HepG2 (cell line): ENCODE data around the gene TAF6. TPM values are rescaled to one million over a fixed set of nuclear protein-coding genes. Genes with fewer than 3 reads are reported as not detected.

Source experiments
- ADNP ChIP-seq: sonication (generic); formaldehyde crosslinking; IDR thresholded peaks from 2 replicates; pipeline ENCODE4 v1.4.0; 2020; ENCODE audit warnings: missing genetic modification reagents
- DNMT3B ChIP-seq: conservative IDR thresholded peaks from 2 replicates; pipeline ENCODE4 v1.6.1; 2016; ENCODE audit warnings: missing biosample characterization, control low read depth
- EZH2 ChIP-seq: conservative IDR thresholded peaks from 2 replicates; pipeline ENCODE4 v1.6.1; 2012; ENCODE audit warnings: mild to moderate bottlenecking, low read depth, low read length, moderate library complexity
- FOXA1 ChIP-seq, 2 experiments: fragments of 450-650 bp in 1 of 2; sonication (generic) in 1 of 2; formaldehyde crosslinking in 1 of 2; IDR thresholded peaks; 2 replicates each; pipeline versions ENCODE4 v1.4.0 to v1.6.1; 2016 to 2020; ENCODE audit warnings: missing genetic modification reagents in 1 of 2
- ISL2 ChIP-seq: sonication (generic); formaldehyde crosslinking; IDR thresholded peaks from 2 replicates; pipeline ENCODE4 v1.5.0; 2020; ENCODE audit warnings: missing genetic modification reagents
- MEF2D ChIP-seq: sonication (generic); formaldehyde crosslinking; IDR thresholded peaks from 2 replicates; pipeline ENCODE4 v1.5.1; 2020; ENCODE audit warnings: mild to moderate bottlenecking, missing genetic modification reagents
- RBFOX2 ChIP-seq: fragments of 200-400 bp; formaldehyde crosslinking; IDR thresholded peaks from 2 replicates; pipeline ENCODE4 v1.6.1; 2017; ENCODE audit warnings: low read depth, mild to moderate bottlenecking, low read length
- RBM39 ChIP-seq: fragments of 200-400 bp; formaldehyde crosslinking; IDR thresholded peaks from one replicate; pipeline ENCODE4 v1.6.1; 2018; ENCODE audit warnings: antibody characterized with exemption, mild to moderate bottlenecking, low read depth, low read length; ENCODE audit not compliant: poor library complexity, severe bottlenecking
- SMAD1 ChIP-seq: sonication (generic); formaldehyde crosslinking; IDR thresholded peaks from 2 replicates; pipeline ENCODE4 v1.4.0; 2020; ENCODE audit warnings: missing genetic modification reagents, low read depth, mild to moderate bottlenecking, borderline replicate concordance
- SUZ12 ChIP-seq: fragments of 150-350 bp; IDR thresholded peaks from 2 replicates; pipeline ENCODE4 v1.6.1; 2014; ENCODE audit warnings: low read depth, low read length
- ZNF232 ChIP-seq: sonication (generic); formaldehyde crosslinking; IDR thresholded peaks from 2 replicates; pipeline ENCODE4 v1.4.0; 2020; ENCODE audit warnings: missing genetic modification reagents, borderline replicate concordance
- ZNF333 ChIP-seq: sonication (generic); formaldehyde crosslinking; IDR thresholded peaks from 2 replicates; pipeline ENCODE4 v1.4.0; 2020; ENCODE audit warnings: mild to moderate bottlenecking, missing genetic modification reagents, borderline replicate concordance
- ZNF337 ChIP-seq: sonication (generic); formaldehyde crosslinking; IDR thresholded peaks from 2 replicates; pipeline ENCODE4 v1.5.1; 2020; ENCODE audit warnings: missing genetic modification reagents, low read depth, mild to moderate bottlenecking, borderline replicate concordance
- ZNF432 ChIP-seq: sonication (generic); formaldehyde crosslinking; IDR thresholded peaks from 2 replicates; pipeline ENCODE4 v1.5.0; 2020; ENCODE audit warnings: missing genetic modification reagents, mild to moderate bottlenecking, borderline replicate concordance
- ZNF616 ChIP-seq: sonication (generic); formaldehyde crosslinking; IDR thresholded peaks from 2 replicates; pipeline ENCODE4 v1.5.0; 2020; ENCODE audit warnings: low read depth, mild to moderate bottlenecking, missing genetic modification reagents
- ZNF724P ChIP-seq: sonication (generic); formaldehyde crosslinking; IDR thresholded peaks from 2 replicates; pipeline ENCODE4 v1.8.0; 2022; ENCODE audit warnings: missing genetic modification reagents, borderline replicate concordance
- polyA plus RNA-seq, 8 experiments: library from polyadenylated mRNA; depleted of rRNA in 3 of 8; stranded (reverse) in 7 of 8; unstranded in 1 of 8; fragments of >200 nt; fragmentation: Illumina TruSeq in 4 of 8; extraction: Trizol in 4 of 8; gene quantifications; 2 replicates each; pipeline versions ENCODE4 v1.2.1 to v1.2.3, GENCODE V29; 2011 to 2016; ENCODE audit warnings: low read depth in 4 of 8, missing spikeins in 1 of 8, mixed read lengths in 1 of 8; ENCODE audit not compliant: insufficient read depth in 1 of 8
- total RNA-seq, 5 experiments: library from RNA; depleted of rRNA; stranded (reverse); fragments of >200 nt; fragmentation: Illumina TruSeq; extraction: Trizol; gene quantifications; 2 replicates each; pipeline ENCODE4 v1.2.3, GENCODE V29; 2016; ENCODE audit warnings: low read depth in 1 of 5
- TF ChIP-seq, protein P1 (sequence below): sonication (generic); formaldehyde crosslinking; IDR thresholded peaks from 2 replicates; pipeline ENCODE4 v1.4.0; 2020; ENCODE audit warnings: missing genetic modification reagents
- TF ChIP-seq, protein P2 (sequence below): sonication (generic); formaldehyde crosslinking; IDR thresholded peaks from 2 replicates; pipeline ENCODE4 v1.9.0; 2021; ENCODE audit warnings: missing genetic modification reagents, mild to moderate bottlenecking, borderline replicate concordance
- TF ChIP-seq, protein P3 (sequence below): sonication (generic); formaldehyde crosslinking; IDR thresholded peaks from 2 replicates; pipeline ENCODE4 v1.4.0; 2020; ENCODE audit warnings: missing genetic modification reagents, borderline replicate concordance
- TF ChIP-seq, protein P4 (sequence below): sonication (generic); formaldehyde crosslinking; IDR thresholded peaks from 2 replicates; pipeline ENCODE4 v1.8.0; 2022; ENCODE audit warnings: missing genetic modification reagents, mild to moderate bottlenecking, moderate library complexity, borderline replicate concordance
- TF ChIP-seq, protein P5 (sequence below): sonication (generic); formaldehyde crosslinking; IDR thresholded peaks from 2 replicates; pipeline ENCODE4 v1.5.0; 2020; ENCODE audit warnings: missing genetic modification reagents

Gene TAF6
- total and polyA plus RNA-seq, 2 of the 13 experiments (the other 11 are each of a cell fraction or from before 2014, with no cell fraction given) = 12.9 to 18.8 TPM

DNA sequence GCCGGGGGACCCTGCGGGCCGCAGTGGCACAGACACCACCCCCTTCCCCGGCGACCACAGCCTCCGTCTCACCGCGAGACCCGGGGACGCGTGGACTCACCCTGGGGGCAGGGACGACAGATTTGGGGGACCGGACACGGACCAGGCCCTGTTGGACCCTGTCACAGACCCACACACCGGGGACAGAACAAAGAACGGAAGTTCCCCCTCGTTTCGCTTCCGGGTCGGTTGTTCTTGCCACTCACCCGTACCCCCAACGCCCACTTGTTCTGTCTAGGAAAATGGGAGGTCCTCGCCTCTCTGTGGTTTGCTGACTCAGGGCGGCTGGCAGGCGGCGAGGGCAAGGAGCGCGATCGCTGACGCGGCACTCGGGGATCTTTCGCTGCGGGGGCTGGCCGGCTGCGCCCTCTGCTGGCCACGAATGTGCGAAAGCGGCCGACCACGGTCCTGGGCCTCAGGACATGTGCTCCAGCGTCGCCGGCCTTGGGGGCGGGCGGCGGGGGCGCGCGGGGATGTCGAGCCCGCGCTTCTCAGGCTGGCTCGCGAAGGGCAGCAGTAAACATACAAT lies 37.5 kb downstream of the TAF6 start, which contains the start of gene ZNF3 (continued):
- TF ChIP-seq, protein P1, sequence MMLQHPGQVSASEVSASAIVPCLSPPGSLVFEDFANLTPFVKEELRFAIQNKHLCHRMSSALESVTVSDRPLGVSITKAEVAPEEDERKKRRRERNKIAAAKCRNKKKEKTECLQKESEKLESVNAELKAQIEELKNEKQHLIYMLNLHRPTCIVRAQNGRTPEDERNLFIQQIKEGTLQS (CRISPR knock-in tag) = peak; percentile 53
- TF ChIP-seq ZNF337 (CRISPR knock-in tag) (peak; percentile 88), ZNF333 (peak; percentile 89; the same call in 1 of the 2 replicates), ZNF724P (CRISPR knock-in tag) (peak; percentile 45; the same call in 1 of the 2 replicates), EZH2 (no peak), FOXA1 (IDR thresholded peaks at IDR 0.05) (no peak), FOXA1 (CRISPR knock-in tag; IDR thresholded peaks at IDR 0.05) (peak; percentile 5), RBM39 (peak; percentile 89), RBFOX2 (peak; percentile 99), ZNF232 (peak; percentile 17), SMAD1 (CRISPR knock-in tag) (peak; percentile 77; the same call in 1 of the 2 replicates), SUZ12 (no peak), ZNF432 (CRISPR knock-in tag) (no peak), DNMT3B (CRISPR knock-in tag) (no peak), MEF2D (CRISPR knock-in tag) (peak; percentile 31), ADNP (CRISPR knock-in tag) (no peak), ZNF616 (peak; percentile 88), ISL2 (peak; percentile 74; the same call in 1 of the 2 replicates)
- TF ChIP-seq, protein P2, sequence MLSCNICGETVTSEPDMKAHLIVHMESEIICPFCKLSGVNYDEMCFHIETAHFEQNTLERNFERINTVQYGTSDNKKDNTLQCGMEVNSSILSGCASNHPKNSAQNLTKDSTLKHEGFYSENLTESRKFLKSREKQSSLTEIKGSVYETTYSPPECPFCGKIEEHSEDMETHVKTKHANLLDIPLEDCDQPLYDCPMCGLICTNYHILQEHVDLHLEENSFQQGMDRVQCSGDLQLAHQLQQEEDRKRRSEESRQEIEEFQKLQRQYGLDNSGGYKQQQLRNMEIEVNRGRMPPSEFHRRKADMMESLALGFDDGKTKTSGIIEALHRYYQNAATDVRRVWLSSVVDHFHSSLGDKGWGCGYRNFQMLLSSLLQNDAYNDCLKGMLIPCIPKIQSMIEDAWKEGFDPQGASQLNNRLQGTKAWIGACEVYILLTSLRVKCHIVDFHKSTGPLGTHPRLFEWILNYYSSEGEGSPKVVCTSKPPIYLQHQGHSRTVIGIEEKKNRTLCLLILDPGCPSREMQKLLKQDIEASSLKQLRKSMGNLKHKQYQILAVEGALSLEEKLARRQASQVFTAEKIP = no peak
- TF ChIP-seq, protein P3, sequence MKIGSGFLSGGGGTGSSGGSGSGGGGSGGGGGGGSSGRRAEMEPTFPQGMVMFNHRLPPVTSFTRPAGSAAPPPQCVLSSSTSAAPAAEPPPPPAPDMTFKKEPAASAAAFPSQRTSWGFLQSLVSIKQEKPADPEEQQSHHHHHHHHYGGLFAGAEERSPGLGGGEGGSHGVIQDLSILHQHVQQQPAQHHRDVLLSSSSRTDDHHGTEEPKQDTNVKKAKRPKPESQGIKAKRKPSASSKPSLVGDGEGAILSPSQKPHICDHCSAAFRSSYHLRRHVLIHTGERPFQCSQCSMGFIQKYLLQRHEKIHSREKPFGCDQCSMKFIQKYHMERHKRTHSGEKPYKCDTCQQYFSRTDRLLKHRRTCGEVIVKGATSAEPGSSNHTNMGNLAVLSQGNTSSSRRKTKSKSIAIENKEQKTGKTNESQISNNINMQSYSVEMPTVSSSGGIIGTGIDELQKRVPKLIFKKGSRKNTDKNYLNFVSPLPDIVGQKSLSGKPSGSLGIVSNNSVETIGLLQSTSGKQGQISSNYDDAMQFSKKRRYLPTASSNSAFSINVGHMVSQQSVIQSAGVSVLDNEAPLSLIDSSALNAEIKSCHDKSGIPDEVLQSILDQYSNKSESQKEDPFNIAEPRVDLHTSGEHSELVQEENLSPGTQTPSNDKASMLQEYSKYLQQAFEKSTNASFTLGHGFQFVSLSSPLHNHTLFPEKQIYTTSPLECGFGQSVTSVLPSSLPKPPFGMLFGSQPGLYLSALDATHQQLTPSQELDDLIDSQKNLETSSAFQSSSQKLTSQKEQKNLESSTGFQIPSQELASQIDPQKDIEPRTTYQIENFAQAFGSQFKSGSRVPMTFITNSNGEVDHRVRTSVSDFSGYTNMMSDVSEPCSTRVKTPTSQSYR (CRISPR knock-in tag) = peak; percentile 33; the same call in 1 of the 2 replicates
- TF ChIP-seq, protein P4, sequence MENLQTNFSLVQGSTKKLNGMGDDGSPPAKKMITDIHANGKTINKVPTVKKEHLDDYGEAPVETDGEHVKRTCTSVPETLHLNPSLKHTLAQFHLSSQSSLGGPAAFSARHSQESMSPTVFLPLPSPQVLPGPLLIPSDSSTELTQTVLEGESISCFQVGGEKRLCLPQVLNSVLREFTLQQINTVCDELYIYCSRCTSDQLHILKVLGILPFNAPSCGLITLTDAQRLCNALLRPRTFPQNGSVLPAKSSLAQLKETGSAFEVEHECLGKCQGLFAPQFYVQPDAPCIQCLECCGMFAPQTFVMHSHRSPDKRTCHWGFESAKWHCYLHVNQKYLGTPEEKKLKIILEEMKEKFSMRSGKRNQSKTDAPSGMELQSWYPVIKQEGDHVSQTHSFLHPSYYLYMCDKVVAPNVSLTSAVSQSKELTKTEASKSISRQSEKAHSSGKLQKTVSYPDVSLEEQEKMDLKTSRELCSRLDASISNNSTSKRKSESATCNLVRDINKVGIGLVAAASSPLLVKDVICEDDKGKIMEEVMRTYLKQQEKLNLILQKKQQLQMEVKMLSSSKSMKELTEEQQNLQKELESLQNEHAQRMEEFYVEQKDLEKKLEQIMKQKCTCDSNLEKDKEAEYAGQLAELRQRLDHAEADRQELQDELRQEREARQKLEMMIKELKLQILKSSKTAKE = peak; percentile 24; the same call in 1 of the 2 replicates
- TF ChIP-seq, protein P5, sequence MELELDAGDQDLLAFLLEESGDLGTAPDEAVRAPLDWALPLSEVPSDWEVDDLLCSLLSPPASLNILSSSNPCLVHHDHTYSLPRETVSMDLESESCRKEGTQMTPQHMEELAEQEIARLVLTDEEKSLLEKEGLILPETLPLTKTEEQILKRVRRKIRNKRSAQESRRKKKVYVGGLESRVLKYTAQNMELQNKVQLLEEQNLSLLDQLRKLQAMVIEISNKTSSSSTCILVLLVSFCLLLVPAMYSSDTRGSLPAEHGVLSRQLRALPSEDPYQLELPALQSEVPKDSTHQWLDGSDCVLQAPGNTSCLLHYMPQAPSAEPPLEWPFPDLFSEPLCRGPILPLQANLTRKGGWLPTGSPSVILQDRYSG (CRISPR knock-in tag) = no peak
